Measurements from ENCODE around the gene MEF2B.

DNA sequence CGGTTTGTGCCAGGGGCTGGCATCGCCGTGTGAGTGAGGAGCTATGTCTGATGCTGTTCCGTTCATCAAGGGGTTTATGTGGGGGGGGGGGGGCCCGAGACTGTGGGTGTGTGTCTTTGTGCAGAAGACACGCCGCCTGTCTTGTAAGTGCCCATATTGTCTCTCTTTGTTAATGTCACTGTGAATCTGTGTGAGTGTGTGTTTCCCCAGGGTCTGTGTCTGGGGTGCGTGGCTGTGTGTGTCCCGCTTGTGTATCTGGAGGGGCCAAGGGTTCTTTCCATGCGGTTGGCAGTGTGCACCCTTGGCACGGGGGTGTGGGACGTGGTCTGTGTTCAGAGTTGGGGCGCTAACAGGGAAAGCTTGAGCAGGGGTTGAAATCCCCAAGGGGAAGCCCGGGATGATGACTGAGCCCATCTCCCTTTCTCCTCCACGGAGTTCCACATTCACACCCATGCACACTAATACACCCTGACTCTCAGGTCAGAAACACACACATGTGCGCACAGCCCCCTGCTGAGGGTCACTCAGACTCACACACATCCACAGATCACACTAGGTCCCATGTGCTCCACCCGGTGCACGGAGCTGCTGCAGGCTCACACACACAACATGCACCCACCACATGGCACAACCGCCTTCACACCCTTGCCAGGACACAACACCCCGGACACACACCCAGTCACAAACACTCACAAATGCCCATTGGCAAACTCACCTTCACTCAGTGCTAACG is 43.5 kb upstream of the MEF2B start:
- TF ChIP-seq POLR2AphosphoS5 (IDR thresholded peaks at IDR 0.05) (no peak), POLR2A (IDR thresholded peaks at IDR 0.05) (no peak)
- TF ChIP-seq, protein P1, sequence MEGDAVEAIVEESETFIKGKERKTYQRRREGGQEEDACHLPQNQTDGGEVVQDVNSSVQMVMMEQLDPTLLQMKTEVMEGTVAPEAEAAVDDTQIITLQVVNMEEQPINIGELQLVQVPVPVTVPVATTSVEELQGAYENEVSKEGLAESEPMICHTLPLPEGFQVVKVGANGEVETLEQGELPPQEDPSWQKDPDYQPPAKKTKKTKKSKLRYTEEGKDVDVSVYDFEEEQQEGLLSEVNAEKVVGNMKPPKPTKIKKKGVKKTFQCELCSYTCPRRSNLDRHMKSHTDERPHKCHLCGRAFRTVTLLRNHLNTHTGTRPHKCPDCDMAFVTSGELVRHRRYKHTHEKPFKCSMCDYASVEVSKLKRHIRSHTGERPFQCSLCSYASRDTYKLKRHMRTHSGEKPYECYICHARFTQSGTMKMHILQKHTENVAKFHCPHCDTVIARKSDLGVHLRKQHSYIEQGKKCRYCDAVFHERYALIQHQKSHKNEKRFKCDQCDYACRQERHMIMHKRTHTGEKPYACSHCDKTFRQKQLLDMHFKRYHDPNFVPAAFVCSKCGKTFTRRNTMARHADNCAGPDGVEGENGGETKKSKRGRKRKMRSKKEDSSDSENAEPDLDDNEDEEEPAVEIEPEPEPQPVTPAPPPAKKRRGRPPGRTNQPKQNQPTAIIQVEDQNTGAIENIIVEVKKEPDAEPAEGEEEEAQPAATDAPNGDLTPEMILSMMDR (IDR thresholded peaks at IDR 0.05 in 8 of 11, conservative IDR thresholded peaks at IDR 0.05 in 3 of 11) = no peak

Measured in spleen (tissue), 7 donors.